Breast epithelium (tissue), 3 donors: ENCODE data around the gene C5AR2.

ENCODE experiments used
- POLR2A ChIP-seq: fragments of 450-650 bp; IDR thresholded peaks from one replicate; pipeline ENCODE4 v1.6.1; 2016; ENCODE audit warnings: antibody characterized with exemption, mild to moderate bottlenecking, moderate library complexity
- POLR2AphosphoS5 ChIP-seq, 3 donors: sonication (generic); formaldehyde crosslinking; IDR thresholded peaks; one replicate each; pipeline ENCODE4 v1.6.1; 2017; ENCODE audit warnings: antibody characterized with exemption in 3 of 3
- TF ChIP-seq, protein P1 (sequence below), 3 donors: fragments of 450-650 bp; IDR thresholded peaks; one replicate each; pipeline ENCODE4 v1.5.1; 2016 to 2017; ENCODE audit warnings: antibody characterized with exemption in 3 of 3, mild to moderate bottlenecking in 3 of 3, moderate library complexity in 3 of 3

DNA sequence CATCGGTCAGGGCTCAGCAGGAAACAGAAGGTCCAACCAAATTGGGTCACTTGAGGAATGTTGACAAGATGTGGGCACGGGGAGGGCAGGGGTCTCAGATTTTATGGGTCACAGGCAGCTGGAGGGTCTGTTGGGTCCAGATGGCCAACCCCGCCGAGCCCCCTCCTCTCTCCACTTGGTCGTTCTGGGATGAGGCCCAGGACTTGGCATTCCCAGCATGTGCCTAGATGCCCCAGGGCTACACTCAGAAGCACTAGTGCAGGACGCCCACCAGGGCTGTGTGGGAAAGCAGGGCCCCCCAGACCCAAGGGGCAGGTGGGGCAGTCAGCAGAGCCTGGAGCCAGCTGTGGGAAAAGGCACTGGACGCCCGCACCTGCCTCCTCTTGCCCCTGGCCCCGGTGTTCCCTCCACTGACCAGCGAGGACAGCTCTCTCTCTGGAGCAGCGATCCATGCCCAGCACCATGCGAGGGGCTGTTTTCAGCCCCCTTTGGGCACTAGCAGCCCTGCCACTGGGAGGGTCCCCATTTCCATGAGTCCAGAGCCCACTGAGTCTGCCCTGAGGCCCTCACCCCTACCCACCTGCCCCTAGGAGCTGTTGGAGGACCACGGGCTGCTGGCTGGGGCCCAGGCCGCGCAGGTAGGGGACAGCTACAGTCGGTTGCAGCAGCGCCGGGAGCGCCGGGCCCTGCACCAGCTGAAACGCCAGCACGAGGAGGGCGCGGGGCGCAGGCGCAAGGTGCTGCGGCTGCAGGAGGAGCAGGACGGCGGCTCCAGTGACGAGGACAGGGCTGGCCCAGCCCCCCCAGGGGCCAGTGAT, 43.1 kb downstream of the C5AR2 start:
- TF ChIP-seq, protein P1, sequence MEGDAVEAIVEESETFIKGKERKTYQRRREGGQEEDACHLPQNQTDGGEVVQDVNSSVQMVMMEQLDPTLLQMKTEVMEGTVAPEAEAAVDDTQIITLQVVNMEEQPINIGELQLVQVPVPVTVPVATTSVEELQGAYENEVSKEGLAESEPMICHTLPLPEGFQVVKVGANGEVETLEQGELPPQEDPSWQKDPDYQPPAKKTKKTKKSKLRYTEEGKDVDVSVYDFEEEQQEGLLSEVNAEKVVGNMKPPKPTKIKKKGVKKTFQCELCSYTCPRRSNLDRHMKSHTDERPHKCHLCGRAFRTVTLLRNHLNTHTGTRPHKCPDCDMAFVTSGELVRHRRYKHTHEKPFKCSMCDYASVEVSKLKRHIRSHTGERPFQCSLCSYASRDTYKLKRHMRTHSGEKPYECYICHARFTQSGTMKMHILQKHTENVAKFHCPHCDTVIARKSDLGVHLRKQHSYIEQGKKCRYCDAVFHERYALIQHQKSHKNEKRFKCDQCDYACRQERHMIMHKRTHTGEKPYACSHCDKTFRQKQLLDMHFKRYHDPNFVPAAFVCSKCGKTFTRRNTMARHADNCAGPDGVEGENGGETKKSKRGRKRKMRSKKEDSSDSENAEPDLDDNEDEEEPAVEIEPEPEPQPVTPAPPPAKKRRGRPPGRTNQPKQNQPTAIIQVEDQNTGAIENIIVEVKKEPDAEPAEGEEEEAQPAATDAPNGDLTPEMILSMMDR (IDR thresholded peaks at IDR 0.05): no peak
- TF ChIP-seq POLR2A (no peak), POLR2AphosphoS5 (IDR thresholded peaks at IDR 0.05) (no peak)
